ENCODE data around the gene CFAP43.

DNA sequence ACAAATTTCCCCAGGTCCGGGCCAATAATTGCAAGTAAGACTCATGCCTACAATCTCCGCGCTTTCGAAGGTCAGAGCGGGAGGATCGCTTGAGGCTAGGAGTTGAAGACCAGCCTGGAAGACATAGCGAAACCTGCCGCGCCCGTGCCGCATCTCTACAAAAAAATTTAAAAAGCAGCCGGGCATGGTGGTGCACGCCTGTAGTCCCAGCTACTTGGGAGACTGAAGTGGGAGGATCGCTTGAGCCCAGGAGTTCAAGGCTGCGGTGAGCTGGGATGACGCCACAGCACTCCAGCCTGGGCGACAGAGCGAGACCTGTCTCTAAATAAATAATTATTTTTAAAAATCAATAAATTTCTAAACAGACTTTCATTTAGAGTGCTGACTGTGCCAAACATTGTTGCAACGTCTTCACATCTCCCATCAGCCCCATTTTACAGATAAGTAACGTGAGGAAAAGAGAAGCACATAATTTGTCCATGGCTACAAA lies 494 bp upstream of the CFAP43 start:
- no peak for TF ChIP-seq CTCF (IDR thresholded peaks at IDR 0.05; ENCODE audit: low read length)
- TF ChIP-seq EZH2 (optimal IDR thresholded peaks at IDR 0.05; ENCODE audit: low read depth, low read length), result no peak
- TF ChIP-seq EZH2phosphoT487 (IDR thresholded peaks at IDR 0.05; ENCODE audit: low read length), result no peak

Measured in MM.1S (cell line).